Measurements from ENCODE around the gene TAAR6. TPM values are rescaled to one million over a fixed set of nuclear protein-coding genes. Genes with fewer than 3 reads are reported as not detected.
"Not testable (repeated sequence)": the region's sequence is repeated elsewhere in the genome, so short reads cannot be mapped to it uniquely, and the experiment has no call there.

The TAAR6 gene
- total RNA-seq, 1 donor, result not detected

- Histone ChIP-seq H4K20me1 (ENCODE audit: insufficient read depth, low read length) (no peaks in the 10 kb centered on the region), H3K4me1 (ENCODE audit: insufficient read depth, low read length) (peaks cover 5% of the 10 kb centered on the region), H2AFZ (ENCODE audit: low read length) (no peak overlapping the region), H3K27me3 (ENCODE audit: insufficient read depth, low read length) (peaks cover 3% of the 10 kb centered on the region), H3K27ac (ENCODE audit: low read depth, low read length) (no peak overlapping the region), H3K79me2 (ENCODE audit: insufficient read depth, low read length) (no peaks in the 10 kb centered on the region), H3K36me3 (ENCODE audit: insufficient read depth, low read length) (no peaks in the 10 kb centered on the region), H3K4me2 (ENCODE audit: insufficient read depth, low read length) (no peak overlapping the region), H3K9me3 (ENCODE audit: low read depth, low read length) (no peaks in the 10 kb centered on the region), H3K4me3 (ENCODE audit: insufficient read depth, low read length) (no peak overlapping the region)
- TF ChIP-seq, protein P1, sequence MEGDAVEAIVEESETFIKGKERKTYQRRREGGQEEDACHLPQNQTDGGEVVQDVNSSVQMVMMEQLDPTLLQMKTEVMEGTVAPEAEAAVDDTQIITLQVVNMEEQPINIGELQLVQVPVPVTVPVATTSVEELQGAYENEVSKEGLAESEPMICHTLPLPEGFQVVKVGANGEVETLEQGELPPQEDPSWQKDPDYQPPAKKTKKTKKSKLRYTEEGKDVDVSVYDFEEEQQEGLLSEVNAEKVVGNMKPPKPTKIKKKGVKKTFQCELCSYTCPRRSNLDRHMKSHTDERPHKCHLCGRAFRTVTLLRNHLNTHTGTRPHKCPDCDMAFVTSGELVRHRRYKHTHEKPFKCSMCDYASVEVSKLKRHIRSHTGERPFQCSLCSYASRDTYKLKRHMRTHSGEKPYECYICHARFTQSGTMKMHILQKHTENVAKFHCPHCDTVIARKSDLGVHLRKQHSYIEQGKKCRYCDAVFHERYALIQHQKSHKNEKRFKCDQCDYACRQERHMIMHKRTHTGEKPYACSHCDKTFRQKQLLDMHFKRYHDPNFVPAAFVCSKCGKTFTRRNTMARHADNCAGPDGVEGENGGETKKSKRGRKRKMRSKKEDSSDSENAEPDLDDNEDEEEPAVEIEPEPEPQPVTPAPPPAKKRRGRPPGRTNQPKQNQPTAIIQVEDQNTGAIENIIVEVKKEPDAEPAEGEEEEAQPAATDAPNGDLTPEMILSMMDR (IDR thresholded peaks at IDR 0.05; ENCODE audit: extremely low read depth, low read depth, low read length), result no peak
- DNase-seq (ENCODE audit: insufficient read length, low spot score, missing footprints), result no peak
These were observed 43.7 kb upstream of the TAAR6 start for GRCh38 chr6:132526461-132526860.

GRCh38 chr6:132527791-132528190 lies 42.3 kb upstream of the TAAR6 start:
- no peak for DNase-seq (ENCODE audit: insufficient read length, low spot score, missing footprints)
- H3K27me3 ChIP-seq (ENCODE audit: insufficient read depth, low read length), result peaks cover 11% of the 10 kb centered on the region
- no peaks in the 10 kb centered on the region for H3K9me3 ChIP-seq (ENCODE audit: low read depth, low read length)

GRCh38 chr6:132530293-132530974 lies 39.7 kb upstream of the TAAR6 start:
- peak overlapping the region; percentile 89 for H3K4me2 ChIP-seq (ENCODE audit: insufficient read depth, low read length)

More at GRCh38 chr6:132527791-132528190, 42.3 kb upstream of the TAAR6 start:
- Histone ChIP-seq H3K4me3 (ENCODE audit: insufficient read depth, low read length) (no peak overlapping the region), H3K27ac (ENCODE audit: low read depth, low read length) (no peak overlapping the region), H3K36me3 (ENCODE audit: insufficient read depth, low read length) (no peaks in the 10 kb centered on the region), H3K79me2 (ENCODE audit: insufficient read depth, low read length) (no peaks in the 10 kb centered on the region), H4K20me1 (ENCODE audit: insufficient read depth, low read length) (no peaks in the 10 kb centered on the region), H2AFZ (ENCODE audit: low read length) (no peak overlapping the region), H3K4me2 (ENCODE audit: insufficient read depth, low read length) (no peak overlapping the region), H3K4me1 (ENCODE audit: insufficient read depth, low read length) (no peaks in the 10 kb centered on the region)
- TF ChIP-seq, protein P1 (IDR thresholded peaks at IDR 0.05; ENCODE audit: extremely low read depth, low read depth, low read length), result no peak

DNA sequence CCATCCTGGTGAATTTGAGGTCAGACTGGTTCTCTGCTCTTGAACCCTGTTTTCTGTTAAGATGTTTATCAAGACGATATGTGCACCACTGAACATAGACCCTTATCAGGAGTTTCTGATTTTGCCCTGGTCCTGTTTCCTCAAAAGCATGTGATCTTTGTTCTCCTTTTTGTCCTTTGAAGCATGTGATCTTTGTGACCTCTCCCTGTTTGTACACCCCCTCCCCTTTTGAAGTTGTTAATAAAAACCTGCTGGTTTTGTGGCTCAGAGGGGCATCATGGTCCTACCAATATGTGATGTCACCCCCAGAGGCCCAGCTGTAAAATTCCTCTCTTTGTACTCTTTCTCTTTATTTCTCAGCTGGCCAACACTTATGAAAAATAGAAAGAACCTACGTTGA lies 35.6 kb upstream of the TAAR6 start:
- H2AFZ ChIP-seq (ENCODE audit: low read length); H3K4me3 ChIP-seq (ENCODE audit: insufficient read depth, low read length); DNase-seq (ENCODE audit: insufficient read length, low spot score, missing footprints); H4K20me1 ChIP-seq (ENCODE audit: insufficient read depth, low read length); H3K4me1 ChIP-seq (ENCODE audit: insufficient read depth, low read length); H3K79me2 ChIP-seq (ENCODE audit: insufficient read depth, low read length); H3K27ac ChIP-seq (ENCODE audit: low read depth, low read length); H3K9me3 ChIP-seq (ENCODE audit: low read depth, low read length); H3K4me2 ChIP-seq (ENCODE audit: insufficient read depth, low read length); H3K36me3 ChIP-seq (ENCODE audit: insufficient read depth, low read length): not testable (repeated sequence)
- peaks cover 44% of the 10 kb centered on the region for H3K27me3 ChIP-seq (ENCODE audit: insufficient read depth, low read length)

More at GRCh38 chr6:132530293-132530974, 39.7 kb upstream of the TAAR6 start:
- TF ChIP-seq, protein P1 (IDR thresholded peaks at IDR 0.05; ENCODE audit: extremely low read depth, low read depth, low read length), result peak; percentile 75
- peak overlapping the region; percentile 59 for H3K4me3 ChIP-seq (ENCODE audit: insufficient read depth, low read length)
- H3K27me3 ChIP-seq (ENCODE audit: insufficient read depth, low read length), result peaks cover 13% of the 10 kb centered on the region
- H3K36me3 ChIP-seq (ENCODE audit: insufficient read depth, low read length), result no peaks in the 10 kb centered on the region
- H3K27ac ChIP-seq (ENCODE audit: low read depth, low read length), result no peak overlapping the region
- H4K20me1 ChIP-seq (ENCODE audit: insufficient read depth, low read length), result no peaks in the 10 kb centered on the region
- H3K9me3 ChIP-seq (ENCODE audit: low read depth, low read length), result no peaks in the 10 kb centered on the region
- DNase-seq (ENCODE audit: insufficient read length, low spot score, missing footprints), result peak; percentile 64
- no peaks in the 10 kb centered on the region for H3K4me1 ChIP-seq (ENCODE audit: insufficient read depth, low read length)
- no peaks in the 10 kb centered on the region for H3K79me2 ChIP-seq (ENCODE audit: insufficient read depth, low read length)
- peak overlapping the region; percentile 85 for H2AFZ ChIP-seq (ENCODE audit: low read length)

All from osteoblast (primary cell).